Endothelial cell of umbilical vein (primary cell): ENCODE results near the gene APOF. TPM values are rescaled to one million over a fixed set of nuclear protein-coding genes. Genes with fewer than 3 reads are reported as not detected.

ENCODE experiments used
- BruUV-seq: library from RNA; stranded (reverse); fragments of 400-500 nt; replicated peaks from 2 replicates; lab custom pipeline; 2021; lab: Mats Ljungman, UMichigan
- CTCF ChIA-PET: fragments of 300-600, 350-600 bp; sonication (Branson Sonifier 250); formaldehyde crosslinking; loops from one replicate; lab custom pipeline; 2021; ENCODE audit warnings: antibody characterized with exemption, inconsistent platforms; lab: Charles Lee
- POLR2A ChIA-PET: fragments of 300-600, 350-600 bp; sonication (Branson Sonifier 250); formaldehyde crosslinking; loops from one replicate; lab custom pipeline; 2021; ENCODE audit warnings: antibody characterized with exemption, inconsistent platforms; lab: Charles Lee
- DNase-seq: peaks from one replicate; pipeline ENCODE4 v3.0.0-alpha.2; 2011; ENCODE audit warnings: low read depth, low spot score
- FAIRE-seq: peaks from 2 replicates; lab custom pipeline; 2011; peaks lifted over from hg19 to GRCh38; lab: Jason Lieb, UNC
- H2AFZ ChIP-seq: 2 replicates; pipeline ENCODE4 v1.6.0; 2012; ENCODE audit warnings: low read depth, low read length, control low read depth, inconsistent platforms
- H3K27ac ChIP-seq: 2 replicates; pipeline ENCODE4 v1.5.1; 2011; ENCODE audit warnings: low read depth, mild to moderate bottlenecking, control low read depth, low read length, moderate library complexity; ENCODE audit not compliant: insufficient read depth
- H3K27me3 ChIP-seq, 2 experiments: 2 replicates each; pipeline versions ENCODE4 v1.6.0 to v1.6.1; 2011; ENCODE audit warnings: low read length in 2 of 2, mixed read lengths in 1 of 2; ENCODE audit not compliant: control insufficient read depth in 2 of 2, insufficient read depth in 2 of 2
- H3K36me3 ChIP-seq, 2 experiments: 2 replicates in 1 of 2; 3 replicates in 1 of 2; pipeline ENCODE4 v1.5.1; 2011; ENCODE audit warnings: low read length in 2 of 2, mild to moderate bottlenecking in 1 of 2, moderate library complexity in 1 of 2; ENCODE audit not compliant: control insufficient read depth in 2 of 2, insufficient read depth in 2 of 2; ENCODE audit errors: extremely low read depth in 1 of 2
- H3K4me1 ChIP-seq: 3 replicates; pipeline ENCODE4 v1.5.1; 2011; ENCODE audit warnings: mild to moderate bottlenecking, low read length; ENCODE audit not compliant: control insufficient read depth, insufficient read depth; ENCODE audit errors: extremely low read depth
- H3K4me2 ChIP-seq: 2 replicates; pipeline ENCODE4 v1.6.1; 2011; ENCODE audit warnings: low read length, control low read depth, mixed read lengths; ENCODE audit not compliant: insufficient read depth
- H3K4me3 ChIP-seq, 3 experiments: fragments of 200-600 bp in 1 of 3; sonication (generic), shearing (Covaris generic) in 1 of 3; replicated peaks in 1 of 3; 2 replicates each; pipeline ENCODE4 v1.5.1; 2011 to 2016; ENCODE audit warnings: control low read depth in 3 of 3, low read length in 3 of 3, mild to moderate bottlenecking in 2 of 3, inconsistent platforms in 1 of 3, low read depth in 1 of 3, moderate library complexity in 1 of 3; ENCODE audit not compliant: insufficient read depth in 1 of 3
- H3K79me2 ChIP-seq: 2 replicates; pipeline ENCODE4 v1.6.0; 2012; ENCODE audit warnings: low read length, inconsistent platforms; ENCODE audit not compliant: control insufficient read depth, insufficient read depth
- H3K9ac ChIP-seq: replicated peaks from 2 replicates; pipeline ENCODE3; 2011; ENCODE audit warnings: low read length, control low read depth; ENCODE audit not compliant: insufficient read depth; ENCODE audit errors: extremely low read depth
- H3K9me1 ChIP-seq: replicated peaks from 3 replicates; pipeline ENCODE4 v1.6.0; 2011; ENCODE audit warnings: mild to moderate bottlenecking, low read length; ENCODE audit not compliant: control insufficient read depth, insufficient read depth; ENCODE audit errors: extremely low read depth
- H3K9me3 ChIP-seq: replicated peaks from 2 replicates; pipeline ENCODE4 v1.5.1; 2012; ENCODE audit warnings: low read length, inconsistent platforms; ENCODE audit not compliant: control insufficient read depth, insufficient read depth
- H4K20me1 ChIP-seq: replicated peaks from 2 replicates; pipeline ENCODE3; 2011; ENCODE audit warnings: mild to moderate bottlenecking, low read length; ENCODE audit not compliant: control insufficient read depth, insufficient read depth; ENCODE audit errors: extremely low read depth
- FOS ChIP-seq: IDR thresholded peaks from 2 replicates; pipeline ENCODE4 v1.6.1; 2011; ENCODE audit warnings: mild to moderate bottlenecking, low read length, moderate library complexity, borderline replicate concordance; ENCODE audit not compliant: insufficient read depth
- MYC ChIP-seq: IDR thresholded peaks from one replicate; pipeline ENCODE4 v1.6.1; 2011; ENCODE audit warnings: mild to moderate bottlenecking, low read depth, low read length
- POLR2A ChIP-seq: IDR thresholded peaks from 2 replicates; pipeline ENCODE4 v1.6.1; 2012; ENCODE audit warnings: low read depth, mild to moderate bottlenecking, control low read depth, low read length
- POLR2AphosphoS5 ChIP-seq: IDR thresholded peaks from 2 replicates; pipeline ENCODE4 v1.6.1; 2012; ENCODE audit warnings: low read depth, mild to moderate bottlenecking, control low read depth, low read length, moderate library complexity; ENCODE audit not compliant: insufficient read depth
- dilution Hi-C: fragments of 300-500 bp; cut with MboI; formaldehyde crosslinking; loops from one replicate; pipeline ENCODE4 v1.15.0; 2019; ENCODE audit warnings: low sequenced_read_pairs; ENCODE audit not compliant: extremely low pct_ligation_motif_present
- intact Hi-C: fragments of 100-400 bp; cut with micrococcal nuclease; formaldehyde crosslinking; loops from one replicate; pipeline ENCODE4 v1.10.0; 2022
- polyA plus RNA-seq, 4 experiments: library from polyadenylated mRNA; depleted of rRNA in 3 of 4; stranded (reverse) in 3 of 4; unstranded in 1 of 4; fragments of >200 nt; gene quantifications; 2 replicates each; pipeline versions ENCODE4 v1.2.1 to v1.2.3, GENCODE V29; 2011 to 2012; ENCODE audit warnings: missing spikeins in 1 of 4
- total RNA-seq: library from RNA; stranded (reverse); gene quantifications from 2 replicates; pipeline ENCODE4 v1.2.3, GENCODE V29; 2021
- TF ChIP-seq, protein P1 (sequence below), 2 donors: IDR thresholded peaks; 1 replicate in 1 of 2; 2 replicates in 1 of 2; pipeline ENCODE4 v1.5.1; 2011; ENCODE audit warnings: low read length in 2 of 2, mild to moderate bottlenecking in 2 of 2, moderate library complexity in 2 of 2, control low read depth in 1 of 2, inconsistent platforms in 1 of 2, low read depth in 1 of 2; ENCODE audit not compliant: insufficient read depth in 1 of 2; ENCODE audit errors: extremely low read depth in 1 of 2

APOF gene
- total and polyA plus RNA-seq, 2 donors (not counting 3 experiments of a cell fraction or from before 2014, with no cell fraction given): not detected

DNA sequence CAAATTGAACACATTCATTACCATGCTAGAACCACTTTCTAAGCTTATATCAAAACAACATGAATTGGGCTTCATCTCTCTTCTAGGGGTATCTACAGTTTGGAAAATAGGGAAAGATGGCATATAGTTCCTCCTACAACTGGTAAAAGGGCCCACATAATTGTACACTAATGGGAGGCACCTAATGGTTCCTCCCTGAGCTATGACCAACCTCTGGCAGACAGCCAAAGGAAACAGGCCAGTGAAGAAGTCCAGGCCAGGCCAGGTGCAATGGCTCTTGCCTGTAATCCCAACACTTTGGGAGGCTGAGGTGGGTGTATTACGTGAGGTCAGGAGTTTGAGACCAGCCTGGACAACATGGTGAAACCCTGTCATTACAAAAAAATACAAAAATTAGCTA, 23.2 kb upstream of the APOF start:
- dilution Hi-C loops (no loop called here), intact Hi-C loops (no loop called here)
- TF ChIP-seq POLR2AphosphoS5: no peak
- ChIA-PET CTCF (interaction anchor here (1.0 to 2.5 kb wide), 4 partner anchors 9 to 26 kb away, joined by 3 to 10 read pairs (median 3); partner anchors contain the start of gene STAT2), POLR2A (no interaction called here)
- FAIRE-seq: no peak
- Histone ChIP-seq H4K20me1 (no peaks in the 10 kb centered on the region), H3K4me1 (no peaks in the 10 kb centered on the region), H3K9ac (no peak overlapping the region), H3K27ac (no peak overlapping the region), H3K79me2 (no peaks in the 10 kb centered on the region), H3K4me2 (no peak overlapping the region), H3K4me3 (no peak overlapping the region), H3K9me1 (no peaks in the 10 kb centered on the region), H3K27me3 (no peaks in the 10 kb centered on the region), H3K36me3 (no peaks in the 10 kb centered on the region), H2AFZ (no peak overlapping the region), H3K9me3 (no peaks in the 10 kb centered on the region)
- BruUV-seq: no TSS peak
- no peak for DNase-seq

DNA sequence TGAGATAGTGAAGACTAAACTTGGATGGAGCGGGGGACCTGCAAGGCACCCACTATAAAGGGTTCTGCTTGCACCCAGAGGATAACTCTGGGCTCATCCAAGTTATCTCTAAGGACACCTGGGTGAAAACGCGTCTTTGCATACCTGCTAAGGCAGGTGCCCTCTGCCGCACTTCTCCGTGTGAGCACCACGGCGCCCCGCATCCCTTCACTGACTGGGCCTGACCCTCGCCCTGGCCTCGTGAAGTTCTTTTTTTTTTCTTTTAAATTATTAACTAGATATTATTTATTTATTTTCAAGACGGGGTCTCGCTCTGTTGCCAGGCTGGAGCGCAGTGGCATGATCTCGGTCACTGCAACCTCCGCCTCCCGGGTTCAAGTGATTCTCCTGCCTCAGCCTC, 20.0 kb upstream of the APOF start:
- Histone ChIP-seq H4K20me1 (no peaks in the 10 kb centered on the region), H3K79me2 (no peaks in the 10 kb centered on the region), H3K4me3 (no peak overlapping the region), H3K9me1 (no peaks in the 10 kb centered on the region), H3K9ac (no peak overlapping the region), H3K9me3 (no peaks in the 10 kb centered on the region), H3K4me1 (peaks cover under 1% of the 10 kb centered on the region), H2AFZ (no peak overlapping the region), H3K36me3 (no peaks in the 10 kb centered on the region), H3K4me2 (no peak overlapping the region), H3K27ac (no peak overlapping the region), H3K27me3 (no peaks in the 10 kb centered on the region)
- BruUV-seq: no TSS peak
- TF ChIP-seq, protein P1, sequence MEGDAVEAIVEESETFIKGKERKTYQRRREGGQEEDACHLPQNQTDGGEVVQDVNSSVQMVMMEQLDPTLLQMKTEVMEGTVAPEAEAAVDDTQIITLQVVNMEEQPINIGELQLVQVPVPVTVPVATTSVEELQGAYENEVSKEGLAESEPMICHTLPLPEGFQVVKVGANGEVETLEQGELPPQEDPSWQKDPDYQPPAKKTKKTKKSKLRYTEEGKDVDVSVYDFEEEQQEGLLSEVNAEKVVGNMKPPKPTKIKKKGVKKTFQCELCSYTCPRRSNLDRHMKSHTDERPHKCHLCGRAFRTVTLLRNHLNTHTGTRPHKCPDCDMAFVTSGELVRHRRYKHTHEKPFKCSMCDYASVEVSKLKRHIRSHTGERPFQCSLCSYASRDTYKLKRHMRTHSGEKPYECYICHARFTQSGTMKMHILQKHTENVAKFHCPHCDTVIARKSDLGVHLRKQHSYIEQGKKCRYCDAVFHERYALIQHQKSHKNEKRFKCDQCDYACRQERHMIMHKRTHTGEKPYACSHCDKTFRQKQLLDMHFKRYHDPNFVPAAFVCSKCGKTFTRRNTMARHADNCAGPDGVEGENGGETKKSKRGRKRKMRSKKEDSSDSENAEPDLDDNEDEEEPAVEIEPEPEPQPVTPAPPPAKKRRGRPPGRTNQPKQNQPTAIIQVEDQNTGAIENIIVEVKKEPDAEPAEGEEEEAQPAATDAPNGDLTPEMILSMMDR (IDR thresholded peaks at IDR 0.05; ENCODE audit: extremely low read depth in 1 of 2, insufficient read depth in 1 of 2, low read depth in 1 of 2, low read length in 2 of 2): no peak
- TF ChIP-seq POLR2A: no peak
- no peak for TF ChIP-seq MYC
- TF ChIP-seq FOS: no peak
- ChIA-PET POLR2A (no interaction called here), CTCF (interaction anchor here (0.7 to 1.4 kb wide), 5 partner anchors 12 to 81 kb away, joined by 3 to 4 read pairs (median 3); partner anchors contain the start of gene APOF)
- dilution Hi-C loops (no loop called here), intact Hi-C loops (no loop called here)
- DNase-seq: no peak
- FAIRE-seq: no peak
